ENCODE results near the gene OSBPL7. TPM values are rescaled to one million over a fixed set of nuclear protein-coding genes. Genes with fewer than 3 reads are reported as not detected.

The OSBPL7 gene
- total and polyA plus RNA-seq, 2 of the 4 experiments (the other 2 are of a cell fraction): 5.2 to 14.5 TPM

DNA sequence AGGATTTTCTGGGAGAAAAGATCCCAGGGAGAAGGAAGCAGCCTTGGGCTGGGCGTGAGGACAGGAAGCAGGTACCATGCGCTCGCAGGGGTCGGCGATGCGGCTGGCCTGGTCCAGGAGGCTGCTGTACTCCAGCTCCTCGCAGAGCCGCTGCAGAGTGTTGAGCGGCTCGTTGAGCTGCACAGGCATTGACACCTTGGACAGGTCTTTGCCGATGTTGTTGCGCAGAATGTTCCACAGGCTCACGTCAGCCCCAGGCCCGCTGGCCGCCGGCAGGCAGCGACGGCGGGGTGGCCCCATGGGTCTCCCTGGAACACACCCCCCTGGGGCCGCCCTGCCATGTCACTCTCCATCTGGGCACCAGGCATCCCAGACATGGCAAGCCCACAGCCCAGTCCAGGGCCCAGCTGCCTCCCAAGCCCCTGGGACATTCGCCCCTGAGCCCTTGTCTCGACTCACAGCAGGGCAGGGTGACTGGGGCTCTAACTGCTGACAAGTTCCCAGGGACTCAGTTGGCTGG is 8.0 kb downstream of the OSBPL7 start:
- H2BK120ac ChIP-seq (ENCODE audit: low read depth, low read length): no peak overlapping the region
- H3K14ac ChIP-seq (replicated peaks; ENCODE audit: low read depth, low read length): no peak overlapping the region
- CTCF ChIA-PET: no interaction called here
- no peak overlapping the region for H2AK5ac ChIP-seq (ENCODE audit: low read depth, low read length)
- no peak overlapping the region for H3K27ac ChIP-seq (ENCODE audit: insufficient read depth, low read length)
- dilution Hi-C loops (cut with HindIII; ENCODE audit: low sequenced_read_pairs, unreplicated experiment) (no loop called here), in situ Hi-C loops (cut with MboI; ENCODE audit: low sequenced_read_pairs) (no loop called here), intact Hi-C loops (cut with micrococcal nuclease) (no loop called here)
- H3K36me3 ChIP-seq (ENCODE audit: control insufficient read depth, insufficient read depth, low read length): peaks cover 62% of the 10 kb centered on the region
- H3K9ac ChIP-seq (ENCODE audit: low read depth, low read length): no peak overlapping the region
- no peak for ATAC-seq (ENCODE audit: low read depth)
- H3K4me2 ChIP-seq (ENCODE audit: low read depth, low read length): no peak overlapping the region
- no peaks in the 10 kb centered on the region for H3K27me3 ChIP-seq (ENCODE audit: control insufficient read depth, insufficient read depth, low read length)
- peaks cover 37% of the 10 kb centered on the region for H4K20me1 ChIP-seq (ENCODE audit: insufficient read depth, low read length)
- H4K8ac ChIP-seq (ENCODE audit: low read depth in 2 of 2, low read length in 2 of 2): no peak overlapping the region
- H4K5ac ChIP-seq (ENCODE audit: low read depth, low read length): no peak overlapping the region
- H3K9me3 ChIP-seq (ENCODE audit: control insufficient read depth, insufficient read depth, low read length): no peaks in the 10 kb centered on the region
- H2BK5ac ChIP-seq (ENCODE audit: low read depth, low read length, poor library complexity, severe bottlenecking): no peak overlapping the region
- TF ChIP-seq MAZ (IDR thresholded peaks at IDR 0.05; ENCODE audit: borderline replicate concordance, low read depth, low read length): no peak
- TF ChIP-seq, protein P1, sequence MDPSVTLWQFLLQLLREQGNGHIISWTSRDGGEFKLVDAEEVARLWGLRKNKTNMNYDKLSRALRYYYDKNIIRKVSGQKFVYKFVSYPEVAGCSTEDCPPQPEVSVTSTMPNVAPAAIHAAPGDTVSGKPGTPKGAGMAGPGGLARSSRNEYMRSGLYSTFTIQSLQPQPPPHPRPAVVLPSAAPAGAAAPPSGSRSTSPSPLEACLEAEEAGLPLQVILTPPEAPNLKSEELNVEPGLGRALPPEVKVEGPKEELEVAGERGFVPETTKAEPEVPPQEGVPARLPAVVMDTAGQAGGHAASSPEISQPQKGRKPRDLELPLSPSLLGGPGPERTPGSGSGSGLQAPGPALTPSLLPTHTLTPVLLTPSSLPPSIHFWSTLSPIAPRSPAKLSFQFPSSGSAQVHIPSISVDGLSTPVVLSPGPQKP (IDR thresholded peaks at IDR 0.05; ENCODE audit: borderline replicate concordance, low read depth, low read length): no peak
- no peak for TF ChIP-seq FOS (IDR thresholded peaks at IDR 0.05; ENCODE audit: low read depth, low read length)
- TF ChIP-seq SMC3 (IDR thresholded peaks at IDR 0.05; ENCODE audit: low read depth, low read length): no peak
- TF ChIP-seq BHLHE40 (IDR thresholded peaks at IDR 0.05; ENCODE audit: low read depth, low read length): no peak
- no peak for TF ChIP-seq CEBPB (IDR thresholded peaks at IDR 0.05; ENCODE audit: low read depth, low read length)
- no peak for TF ChIP-seq RAD21 (IDR thresholded peaks at IDR 0.05; ENCODE audit: low read length)
- TF ChIP-seq NFE2L2 (IDR thresholded peaks at IDR 0.05; ENCODE audit: low read depth, low read length): no peak
- TF ChIP-seq RFX5 (IDR thresholded peaks at IDR 0.05; ENCODE audit: low read depth, low read length): no peak
- no peak for TF ChIP-seq MXI1 (IDR thresholded peaks at IDR 0.05; ENCODE audit: borderline replicate concordance, low read depth, low read length)
- TF ChIP-seq CHD1 (IDR thresholded peaks at IDR 0.05; ENCODE audit: low read depth, low read length): no peak
- TF ChIP-seq, protein P2, sequence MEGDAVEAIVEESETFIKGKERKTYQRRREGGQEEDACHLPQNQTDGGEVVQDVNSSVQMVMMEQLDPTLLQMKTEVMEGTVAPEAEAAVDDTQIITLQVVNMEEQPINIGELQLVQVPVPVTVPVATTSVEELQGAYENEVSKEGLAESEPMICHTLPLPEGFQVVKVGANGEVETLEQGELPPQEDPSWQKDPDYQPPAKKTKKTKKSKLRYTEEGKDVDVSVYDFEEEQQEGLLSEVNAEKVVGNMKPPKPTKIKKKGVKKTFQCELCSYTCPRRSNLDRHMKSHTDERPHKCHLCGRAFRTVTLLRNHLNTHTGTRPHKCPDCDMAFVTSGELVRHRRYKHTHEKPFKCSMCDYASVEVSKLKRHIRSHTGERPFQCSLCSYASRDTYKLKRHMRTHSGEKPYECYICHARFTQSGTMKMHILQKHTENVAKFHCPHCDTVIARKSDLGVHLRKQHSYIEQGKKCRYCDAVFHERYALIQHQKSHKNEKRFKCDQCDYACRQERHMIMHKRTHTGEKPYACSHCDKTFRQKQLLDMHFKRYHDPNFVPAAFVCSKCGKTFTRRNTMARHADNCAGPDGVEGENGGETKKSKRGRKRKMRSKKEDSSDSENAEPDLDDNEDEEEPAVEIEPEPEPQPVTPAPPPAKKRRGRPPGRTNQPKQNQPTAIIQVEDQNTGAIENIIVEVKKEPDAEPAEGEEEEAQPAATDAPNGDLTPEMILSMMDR (conservative IDR thresholded peaks at IDR 0.05; ENCODE audit: low read depth, low read length): no peak
- TF ChIP-seq POLR2A (IDR thresholded peaks at IDR 0.05; ENCODE audit: low read depth, low read length): no peak
- POLR2A ChIA-PET (ENCODE audit: unreplicated experiment): no interaction called here
- no peak overlapping the region for H3K56ac ChIP-seq (ENCODE audit: extremely low read depth, insufficient read depth, low read length)
- H3K4ac ChIP-seq (ENCODE audit: low read depth, low read length): no peak overlapping the region
- no peak overlapping the region for H2AK9ac ChIP-seq (replicated peaks; ENCODE audit: low read depth, low read length, poor library complexity)
- H4K91ac ChIP-seq (ENCODE audit: insufficient read depth, low read depth, low read length): no peak overlapping the region
- no peak for DNase-seq
- no peak overlapping the region for H2BK15ac ChIP-seq (ENCODE audit: low read depth, low read length)
- 94% methylated on average over 14 of the region's 22 CpGs; no CpG with 5 or more reads in 1 of the 2 experiments for WGBS, 2 experiments (ENCODE audit: extremely low coverage in 2 of 2, insufficient read length in 1 of 2)
- no peak overlapping the region for H3K4me3 ChIP-seq (ENCODE audit: insufficient read depth, low read depth, low read length)
- peaks cover 3% of the 10 kb centered on the region; the same call in 1 of the 2 replicates for H3K4me1 ChIP-seq (ENCODE audit: control insufficient read depth, insufficient read depth, low read length)
- H3K79me1 ChIP-seq (ENCODE audit: low read depth in 1 of 2, low read length in 2 of 2): no peaks in the 10 kb centered on the region
- no peak overlapping the region for H2BK20ac ChIP-seq (ENCODE audit: low read depth, low read length)
- no peak overlapping the region for H3K23ac ChIP-seq (ENCODE audit: low read depth, low read length)
- H3K9me1 ChIP-seq (ENCODE audit: insufficient read depth, low read length): 0 out of 2 replicates have a peak, but pooled peaks cover 2% of the 10 kb centered on the region
- BruUV-seq (replicated peaks): no TSS peak
- H3K18ac ChIP-seq (ENCODE audit: low read depth, low read length): no peak overlapping the region
- H2AFZ ChIP-seq (replicated peaks; ENCODE audit: low read length, poor library complexity): no peak overlapping the region

Data from IMR-90 (cell line).